HG03565 (cell line): ENCODE data around the gene PDE4B.

ENCODE experiments used
- ATAC-seq: cut with Tn5 transposase; IDR thresholded peaks from one replicate; pipeline ENCODE4 v1.9.1; 2021; ENCODE audit warnings: mild to moderate bottlenecking, moderate library complexity; ENCODE audit not compliant: unreplicated experiment

The PDE4B gene

DNA sequence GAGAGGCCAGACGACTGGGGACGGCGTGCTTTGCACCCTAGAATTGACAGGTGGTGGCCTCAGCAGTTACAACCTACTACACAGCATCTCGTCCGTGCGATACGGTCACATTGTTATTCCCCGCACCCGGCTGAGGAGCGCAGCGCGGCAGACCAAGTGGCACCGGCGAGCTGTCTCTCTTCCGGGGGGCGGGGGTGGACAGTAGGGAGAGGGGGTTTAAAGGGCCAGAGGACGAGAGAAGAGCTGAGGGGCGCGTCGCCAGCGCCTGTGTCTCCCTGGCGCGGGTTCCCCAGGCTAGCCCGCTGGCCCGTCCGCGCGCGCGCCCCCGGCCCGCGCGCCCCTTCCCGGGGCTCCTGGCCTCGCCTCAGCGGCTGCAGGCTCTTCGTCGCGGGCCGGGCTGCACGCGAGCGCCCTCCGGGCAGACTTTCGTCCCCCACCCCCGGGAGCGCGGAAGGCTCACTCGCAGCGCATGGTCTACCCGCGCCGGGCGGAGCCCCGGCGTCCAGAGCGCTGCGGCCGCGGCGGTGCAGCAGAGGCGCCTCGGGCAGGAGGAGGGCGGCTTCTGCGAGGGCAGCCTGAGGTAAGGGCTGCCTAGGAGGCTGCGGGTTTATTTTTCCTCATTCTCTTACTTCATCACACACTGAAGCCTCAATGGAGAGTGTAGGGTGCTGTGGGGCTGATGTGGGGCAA, at the start of gene PDE4B:
PDE4B (plus strand) TSS at position 227 of the 690 bp plus-strand sequence.
- no peak for ATAC-seq

DNA sequence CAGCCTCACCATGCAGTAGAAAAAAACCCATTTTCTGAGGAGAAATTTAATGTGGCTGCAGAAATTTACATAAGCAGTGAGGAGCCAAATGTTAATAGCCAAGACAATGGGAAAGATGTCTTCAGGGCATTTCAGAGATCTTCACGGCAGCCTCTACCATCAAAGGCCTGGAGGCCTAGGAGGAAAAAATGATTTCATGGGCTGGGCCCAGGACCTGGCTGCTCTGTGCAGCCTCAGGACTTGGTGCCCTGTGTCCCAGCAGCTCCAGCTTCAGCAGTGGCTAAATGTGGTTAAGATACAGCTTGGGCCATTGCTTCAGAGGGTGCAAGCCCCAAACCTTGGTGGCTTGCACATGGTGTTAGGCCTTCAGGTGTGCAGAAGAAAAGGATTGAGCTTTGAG, 48.0 kb upstream of the PDE4B start:
- no peak for ATAC-seq

DNA sequence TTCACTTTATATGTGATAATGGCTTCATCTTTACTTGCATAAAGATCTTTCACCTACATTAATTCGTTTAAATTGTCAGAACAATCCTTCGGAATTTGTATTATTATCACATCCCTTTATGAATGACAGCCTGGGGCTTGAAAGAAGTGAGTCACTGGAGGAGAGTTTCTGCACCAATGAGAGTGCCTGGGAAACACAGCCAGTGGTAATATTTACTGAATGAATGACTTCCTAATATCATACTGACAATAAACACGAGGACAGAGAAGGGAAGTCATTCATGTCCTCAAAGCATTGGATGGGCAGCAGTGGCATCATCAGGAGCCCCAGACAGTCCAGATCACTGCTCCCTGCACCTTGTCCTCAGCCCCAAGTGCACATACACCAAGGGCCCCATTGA, 40.7 kb upstream of the PDE4B start:
- ATAC-seq, result no peak

DNA sequence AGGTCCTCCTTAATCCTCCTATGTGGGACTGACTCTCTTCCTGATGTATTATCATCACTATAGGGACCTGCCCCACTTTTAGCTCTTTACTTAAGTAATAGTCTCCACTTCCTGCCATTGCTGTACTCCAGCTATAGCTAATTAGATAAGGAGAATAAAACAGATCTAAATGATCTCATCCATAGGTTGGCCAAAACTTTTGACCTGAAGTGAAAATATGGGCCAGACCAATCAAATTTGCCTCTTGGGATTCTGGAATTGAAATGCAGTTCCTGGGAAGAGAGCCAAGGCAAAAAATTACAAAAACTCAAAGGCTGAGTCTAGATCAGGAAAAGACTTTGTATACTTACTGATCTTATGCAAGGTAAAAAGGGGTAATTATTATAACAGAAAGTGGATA, 36.1 kb upstream of the PDE4B start:
- ATAC-seq, result no peak

DNA sequence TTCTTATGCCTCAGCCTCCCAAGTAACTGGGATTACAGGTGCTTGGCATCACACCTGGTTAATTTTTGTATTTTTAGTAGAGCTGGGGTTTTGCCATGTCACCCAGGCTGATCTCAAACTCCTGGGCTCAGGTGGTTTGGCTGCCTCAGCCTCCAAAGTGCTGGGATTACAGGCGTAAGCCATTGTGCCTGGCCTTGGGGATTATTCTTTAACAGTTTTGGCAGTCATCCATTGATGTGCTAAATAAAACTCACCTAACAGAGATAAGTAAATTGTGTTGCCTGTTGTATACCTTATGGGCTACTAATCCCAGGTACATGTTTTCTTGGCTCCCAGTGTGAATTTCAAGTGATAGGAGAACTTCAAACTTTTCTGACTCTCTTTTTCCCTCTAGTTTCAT, 35.2 kb upstream of the PDE4B start:
- no peak for ATAC-seq

DNA sequence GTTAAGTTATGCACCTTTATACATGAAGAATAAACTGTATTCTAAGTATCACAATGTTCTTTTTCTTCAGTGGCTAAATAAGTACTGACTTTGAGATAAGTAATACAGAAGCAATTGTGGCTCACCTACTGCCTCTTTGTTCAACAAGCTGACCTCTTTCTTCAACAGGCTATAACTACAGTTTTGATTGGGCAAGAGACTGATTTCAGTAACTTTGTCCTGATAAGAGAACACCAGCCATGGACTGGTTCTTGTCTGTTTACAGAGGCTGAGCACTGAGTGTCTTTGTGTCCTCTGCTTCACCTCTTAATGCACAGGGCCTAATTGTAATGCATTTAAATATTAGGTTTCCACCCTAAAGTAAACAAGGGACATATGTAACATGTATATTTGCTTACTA, 34.6 kb upstream of the PDE4B start:
- no peak for ATAC-seq

DNA sequence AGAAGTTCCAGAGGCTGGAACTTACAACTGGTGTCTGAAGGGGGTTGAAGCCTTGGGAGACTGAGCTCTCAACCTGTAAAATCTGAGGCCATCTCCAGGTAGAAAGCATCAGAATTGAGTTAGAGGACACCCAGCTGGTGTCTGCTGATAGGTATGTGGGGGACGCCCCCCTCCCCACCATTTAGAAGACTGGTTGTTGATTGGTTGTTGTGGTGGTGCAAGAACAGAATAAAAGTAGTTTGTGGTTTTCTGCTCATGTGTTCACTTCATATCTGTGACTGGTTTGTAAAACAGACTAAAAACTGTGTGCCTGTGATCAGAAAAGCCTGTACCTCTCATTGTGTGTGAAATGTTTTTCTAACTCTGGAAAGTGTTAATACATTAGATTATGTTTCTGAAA, 33.2 kb upstream of the PDE4B start:
- ATAC-seq, result no peak

DNA sequence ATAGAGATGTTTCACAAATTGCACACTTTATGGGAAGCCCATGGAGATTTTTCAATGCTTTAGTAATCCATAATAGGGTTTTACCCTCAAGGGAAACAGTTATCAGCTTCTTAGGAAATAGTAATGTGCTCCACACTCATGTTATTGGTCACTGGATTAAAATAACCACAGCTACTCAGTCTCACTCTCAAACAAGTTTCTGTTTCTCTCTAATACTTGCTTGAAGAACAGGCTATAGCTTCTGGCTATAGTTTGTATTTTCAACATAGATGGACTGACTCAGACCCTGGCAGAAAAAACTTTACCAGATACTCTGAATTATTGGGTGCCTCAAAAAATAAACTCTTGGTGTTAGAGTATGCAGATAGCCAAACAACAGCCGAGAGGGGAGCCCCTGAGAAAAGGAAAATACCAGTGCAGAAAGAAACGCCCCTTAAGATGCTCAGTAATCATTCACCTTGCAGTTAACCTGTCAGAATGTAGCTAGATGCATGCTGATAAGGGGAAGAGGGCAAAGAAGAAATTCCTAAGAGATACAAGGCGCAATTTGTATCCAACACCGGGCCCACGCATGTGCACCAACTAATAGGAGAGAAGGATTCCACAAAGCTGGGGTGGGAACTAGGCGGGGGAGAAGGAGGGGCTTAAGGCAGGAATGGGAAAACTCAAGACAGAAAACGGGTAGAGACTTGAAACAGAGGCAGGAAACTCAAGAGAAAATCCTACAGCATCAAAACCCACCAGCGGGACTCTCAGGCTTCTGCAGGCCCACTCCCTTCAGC, 30.4 kb upstream of the PDE4B start:
- no peak for ATAC-seq

DNA sequence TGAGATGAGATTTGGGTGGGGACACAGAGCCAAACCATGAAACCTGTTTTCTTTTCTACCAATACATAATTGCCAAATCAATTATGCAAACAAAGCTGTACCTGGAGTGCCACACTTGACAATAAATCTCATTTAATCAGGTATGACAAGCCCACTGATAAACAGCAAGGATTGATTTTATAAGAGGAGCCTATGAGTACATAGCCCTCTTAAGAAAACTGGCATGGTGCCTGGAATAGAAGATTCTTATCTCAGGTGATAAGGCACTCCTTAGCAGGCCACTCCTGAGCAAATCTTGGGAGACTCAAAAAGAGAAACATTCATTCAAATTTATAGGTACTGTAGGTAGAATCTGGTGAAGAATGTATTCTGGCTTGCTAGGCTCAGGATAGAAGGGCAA, 28.6 kb upstream of the PDE4B start:
- ATAC-seq, result no peak

DNA sequence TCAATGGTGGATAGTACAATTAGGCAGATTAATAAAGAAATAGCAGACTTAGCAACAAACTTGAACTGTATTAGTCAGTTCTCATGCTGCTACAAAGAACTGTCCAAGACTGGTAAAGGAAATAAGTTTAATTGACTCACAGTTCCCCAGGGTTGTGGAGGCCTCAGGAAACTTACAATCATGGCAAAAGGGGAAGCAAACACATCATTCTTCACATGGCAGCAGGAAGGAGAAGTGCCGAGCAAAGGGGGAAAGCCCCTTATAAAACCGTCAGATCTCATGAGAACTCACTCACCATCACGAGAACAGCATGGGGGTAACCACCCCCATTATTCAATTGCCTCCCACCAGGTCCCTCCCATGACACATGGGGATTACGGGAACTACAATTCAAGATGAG, 27.1 kb upstream of the PDE4B start:
- no peak for ATAC-seq

DNA sequence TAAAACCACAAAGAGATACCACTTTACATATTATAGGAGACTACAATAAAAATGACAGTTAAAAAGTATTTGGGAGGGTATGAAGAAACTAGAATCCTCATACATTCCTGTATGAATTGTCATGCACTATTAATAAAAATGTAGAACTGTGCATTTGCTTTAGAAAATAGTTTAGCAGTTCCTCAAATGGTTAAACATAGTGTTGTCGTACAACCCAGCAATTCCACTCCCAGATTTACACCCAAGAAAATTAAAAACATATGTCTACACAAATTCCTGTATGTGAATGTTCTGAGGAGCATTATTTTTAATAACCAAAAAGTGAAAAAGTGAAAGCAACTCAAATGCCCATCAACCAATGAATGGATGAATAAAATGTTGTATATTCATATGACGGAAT, 23.1 kb upstream of the PDE4B start:
- ATAC-seq, result no peak

DNA sequence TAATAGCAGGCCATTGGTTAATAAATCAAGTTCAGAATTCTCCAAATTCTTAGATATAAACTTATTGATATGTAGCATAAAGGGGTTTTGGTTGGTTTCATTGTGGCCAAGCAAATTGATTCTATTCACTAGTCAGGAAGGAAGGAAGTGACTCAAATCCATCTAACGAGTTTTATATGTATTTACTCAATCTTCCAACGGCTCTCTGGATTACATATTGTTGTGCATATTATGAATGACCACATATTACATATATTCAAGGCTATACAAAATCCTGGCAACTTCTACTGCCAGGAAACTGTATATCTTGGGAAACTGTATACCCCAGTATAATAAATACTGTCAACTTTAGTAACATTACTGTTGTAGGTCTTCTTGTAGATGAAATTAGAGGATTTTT, 20.1 kb upstream of the PDE4B start:
- no peak for ATAC-seq

DNA sequence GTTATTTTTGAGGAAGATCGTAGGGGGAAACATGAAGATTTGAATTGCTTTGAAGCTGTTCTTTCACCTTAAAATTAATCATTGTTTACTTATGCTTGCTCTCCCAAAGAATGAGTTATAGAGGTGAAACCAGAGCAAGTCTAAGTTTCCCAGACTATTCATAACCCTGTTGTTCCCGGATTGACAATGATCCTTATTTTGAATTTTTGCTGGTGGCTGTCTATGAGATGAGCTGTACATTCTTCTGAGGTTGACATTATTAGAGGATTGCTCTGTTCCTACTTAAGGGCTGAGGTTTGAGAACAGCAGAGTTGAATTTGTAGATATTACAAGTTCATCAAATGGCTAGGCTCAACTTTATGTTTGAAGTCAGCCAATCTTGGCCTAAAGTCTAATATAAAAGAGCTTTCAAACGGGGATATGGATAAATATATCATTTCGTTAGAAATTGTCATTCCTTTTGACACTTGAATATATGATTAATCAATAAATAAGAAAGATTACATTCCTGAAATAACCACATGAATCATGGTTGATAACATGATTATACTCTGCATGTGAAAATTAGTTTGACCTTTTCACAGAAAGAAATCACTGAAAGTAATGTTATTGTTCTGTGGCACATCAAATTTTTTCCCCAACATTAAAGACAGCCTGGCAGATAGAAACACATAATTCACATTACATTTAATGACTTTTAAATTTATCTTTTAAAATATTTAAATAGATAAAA, 19.1 kb upstream of the PDE4B start:
- no peak for ATAC-seq

DNA sequence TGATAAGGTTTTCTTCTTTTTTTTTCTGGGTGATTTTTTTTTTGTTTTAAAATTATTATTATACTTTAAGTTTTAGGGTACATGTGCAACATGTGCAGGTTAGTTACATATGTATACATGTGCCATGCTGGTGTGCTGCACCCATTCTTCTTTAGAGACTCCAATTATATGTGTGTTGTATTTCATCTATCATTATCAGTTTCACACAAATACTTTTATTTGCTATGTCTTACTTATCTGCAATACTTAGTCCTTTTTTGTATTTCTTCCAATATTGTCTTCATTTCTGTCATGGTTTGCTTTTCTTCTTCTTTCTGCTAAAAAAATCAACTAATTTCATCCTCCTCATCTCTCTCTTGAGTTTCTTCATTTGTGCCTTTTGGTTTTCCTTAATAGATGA, 3.9 kb upstream of the PDE4B start:
- no peak for ATAC-seq

DNA sequence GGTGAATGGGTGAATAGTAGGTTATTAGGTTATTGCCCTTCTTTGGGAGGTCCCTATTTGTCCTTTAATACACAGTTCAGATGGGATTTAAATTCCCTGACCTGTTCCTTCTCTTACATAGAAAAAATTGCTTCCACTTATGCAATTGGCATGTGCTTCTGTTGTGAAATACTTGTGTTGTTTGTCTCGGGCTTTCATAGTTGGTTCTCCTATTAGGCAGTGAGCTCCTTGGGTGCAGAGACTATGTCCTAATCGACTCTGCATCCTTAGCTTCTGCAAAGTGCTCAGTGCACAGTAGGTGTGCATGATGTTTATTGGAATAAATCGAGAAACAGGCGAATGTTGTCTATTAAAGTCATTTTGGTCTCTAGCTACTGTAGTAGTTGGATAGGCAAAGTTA, 1.3 kb upstream of the PDE4B start:
- ATAC-seq, result no peak

DNA sequence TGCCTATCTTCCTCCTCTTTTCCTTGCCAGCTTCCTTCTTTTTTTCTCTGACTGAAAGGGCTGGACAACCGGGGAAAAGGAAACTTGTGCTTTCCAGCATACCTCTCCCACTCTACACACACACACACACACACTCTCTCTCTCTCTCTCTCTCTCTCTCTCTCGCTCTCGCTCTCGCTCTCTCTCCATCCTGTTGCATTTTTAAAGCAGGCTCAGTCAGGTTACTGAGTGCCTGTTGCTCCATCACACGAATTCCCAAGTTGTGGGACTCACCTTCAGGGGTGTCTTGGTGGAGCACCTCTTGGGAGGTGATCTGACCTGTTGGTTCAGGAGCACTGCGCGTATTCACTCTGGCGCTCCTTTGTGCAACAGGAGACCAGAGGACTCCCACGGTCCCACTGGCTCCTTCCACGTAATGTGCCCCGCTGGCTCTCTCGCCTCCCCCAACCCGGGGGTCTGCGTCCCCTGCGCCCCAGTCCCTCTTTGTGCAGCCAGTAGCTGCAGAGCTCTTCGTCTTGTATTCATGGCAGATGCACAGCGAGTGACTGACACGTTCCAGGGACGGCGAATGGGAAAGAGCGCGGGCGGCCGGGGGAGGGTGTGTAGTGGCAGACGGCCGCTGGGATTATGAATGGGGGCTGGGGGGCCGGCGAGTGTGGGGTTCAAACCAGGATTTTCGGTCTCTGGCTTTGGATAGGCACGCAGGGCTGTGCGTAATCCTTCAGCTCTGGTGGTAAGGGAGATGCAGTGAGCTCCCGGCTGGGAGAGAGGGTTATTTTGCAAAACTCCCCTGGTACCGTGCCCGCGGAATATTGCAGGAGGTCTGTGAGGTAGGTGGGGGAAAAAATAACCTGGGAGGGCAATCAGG, 660 bp upstream of the PDE4B start:
- ATAC-seq, result no peak

DNA sequence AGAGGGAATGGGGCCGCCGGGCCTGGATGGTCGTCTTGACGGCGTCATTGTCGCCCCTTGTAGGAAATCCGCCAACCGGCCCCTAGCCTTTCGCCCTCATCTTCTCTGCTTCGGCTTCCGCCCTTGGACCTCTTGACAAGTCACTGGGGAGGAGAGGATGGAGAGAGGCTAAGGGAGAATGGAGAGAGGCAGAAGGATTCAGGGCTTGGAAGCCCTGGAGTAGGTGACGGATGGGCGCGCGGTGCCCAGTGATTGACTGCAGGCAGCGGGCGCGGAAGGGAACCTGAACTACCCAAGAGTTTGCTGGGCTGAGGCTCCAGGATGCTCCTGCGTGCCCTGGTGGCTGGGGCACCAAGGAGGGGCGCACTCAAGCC, 651 bp downstream of the PDE4B start:
- ATAC-seq, result no peak

DNA sequence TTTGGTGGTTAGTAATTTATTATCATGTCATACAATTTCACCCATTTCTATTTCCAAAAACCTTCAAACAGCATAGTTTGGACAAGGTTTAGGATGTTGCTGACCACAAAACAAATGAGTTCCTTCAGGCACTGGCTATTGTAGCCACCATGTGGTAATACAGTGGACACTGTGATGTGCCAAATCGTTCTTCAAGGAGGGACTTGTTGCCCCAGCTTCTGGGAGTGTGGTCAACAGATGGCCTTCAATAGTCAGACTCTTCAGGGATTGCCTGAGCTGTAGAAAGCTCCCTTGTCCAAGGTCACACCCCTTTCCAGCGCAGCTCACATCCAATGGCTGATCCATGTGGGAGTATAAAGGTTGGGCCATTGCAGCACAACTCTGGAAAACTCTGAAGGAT, 2.6 kb downstream of the PDE4B start:
- ATAC-seq, result no peak

DNA sequence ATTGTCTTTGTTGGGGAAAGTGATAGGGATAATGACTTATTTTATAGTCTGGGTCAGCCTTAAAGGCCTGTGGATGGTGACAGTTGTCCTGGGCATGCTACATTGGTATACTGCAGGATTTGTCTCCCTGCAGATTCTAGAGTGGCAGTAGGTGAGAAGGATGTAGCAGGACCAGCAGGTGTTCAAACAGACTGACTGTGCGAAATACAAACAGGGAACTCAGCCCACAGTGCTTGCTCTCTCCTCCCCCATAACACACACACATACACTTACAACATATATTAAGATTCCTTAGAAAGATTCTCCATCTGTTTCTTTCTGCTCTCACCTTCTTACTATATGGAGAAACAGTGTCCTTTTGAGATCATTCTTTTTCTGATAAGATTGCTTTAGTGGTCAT, 6.9 kb downstream of the PDE4B start:
- ATAC-seq, result no peak

DNA sequence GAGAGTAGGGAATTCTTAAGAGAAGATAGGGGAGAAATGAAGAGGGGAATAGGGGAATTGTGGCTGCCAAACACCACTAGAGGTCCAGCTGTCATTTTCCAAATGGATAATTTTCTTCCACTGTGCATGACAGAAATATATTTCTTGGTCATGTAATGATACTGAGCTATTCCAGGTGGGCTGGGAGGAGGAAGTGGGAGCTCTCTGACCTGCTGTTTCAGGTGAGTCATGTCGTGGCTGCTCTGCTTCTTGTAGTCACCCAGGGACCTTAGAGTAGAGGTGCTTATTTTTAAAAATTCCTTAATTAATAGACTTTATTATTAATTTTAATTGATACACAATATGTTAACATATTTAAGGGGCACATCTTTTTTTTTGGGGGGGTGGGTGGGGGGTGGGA, 11.9 kb downstream of the PDE4B start:
- no peak for ATAC-seq

DNA sequence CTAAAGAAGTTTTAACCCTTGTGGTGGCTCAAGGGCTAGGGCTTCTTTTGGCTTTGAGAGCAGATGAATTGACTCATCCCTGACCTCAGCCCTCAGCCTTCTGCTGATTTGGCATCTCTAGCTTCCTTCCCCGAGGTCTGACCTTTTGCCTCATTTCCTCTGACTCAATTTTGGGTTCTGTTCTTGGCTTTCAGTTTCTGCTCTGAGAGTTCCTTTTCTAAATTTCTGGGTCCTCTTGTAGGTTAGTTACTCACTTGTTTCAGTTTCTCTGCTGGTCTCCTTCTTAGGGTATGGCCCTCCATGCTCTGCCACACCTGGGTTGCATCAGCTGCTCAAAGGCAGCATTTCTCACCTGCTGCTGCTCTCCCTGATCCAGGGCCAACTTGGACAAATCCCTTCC, 19.4 kb downstream of the PDE4B start:
- ATAC-seq, result peak; percentile 98
